ENCODE data around the gene PELI2. TPM values are rescaled to one million over a fixed set of nuclear protein-coding genes. Genes with fewer than 3 reads are reported as not detected.

The PELI2 gene
- total RNA-seq, 1 donor from 2014 or later, result 40.6 TPM

DNA sequence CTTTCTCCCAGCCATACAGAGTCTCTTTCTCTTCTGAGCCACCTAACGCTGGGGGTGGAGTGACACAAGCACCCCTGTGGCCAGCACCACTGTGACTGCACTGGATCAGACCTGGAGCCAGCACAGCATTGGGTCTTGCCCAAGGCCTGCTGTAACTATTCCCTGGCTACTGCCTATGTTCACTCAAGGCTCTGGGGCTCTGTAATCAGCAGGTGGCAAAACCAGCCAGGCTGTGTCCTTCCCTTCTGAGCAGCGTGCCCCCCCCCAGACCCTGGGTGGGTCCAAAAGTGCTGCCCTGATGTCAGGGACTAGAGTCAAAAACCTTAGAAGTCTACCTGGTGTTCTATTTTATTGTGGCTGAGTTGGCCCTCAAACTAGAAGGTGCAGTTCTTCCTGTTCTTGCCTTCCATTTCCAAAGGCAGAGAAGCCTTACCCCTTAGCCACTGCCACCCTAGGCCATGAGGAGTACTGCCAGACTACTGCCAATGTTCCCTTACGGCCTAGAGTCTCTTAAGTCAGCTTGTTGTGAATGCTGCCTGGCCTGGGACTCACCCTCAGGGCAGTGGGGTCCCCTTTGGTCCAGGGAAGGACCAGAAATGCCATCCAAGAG, 49.9 kb downstream of the PELI2 start:
- TF ChIP-seq, protein P1, sequence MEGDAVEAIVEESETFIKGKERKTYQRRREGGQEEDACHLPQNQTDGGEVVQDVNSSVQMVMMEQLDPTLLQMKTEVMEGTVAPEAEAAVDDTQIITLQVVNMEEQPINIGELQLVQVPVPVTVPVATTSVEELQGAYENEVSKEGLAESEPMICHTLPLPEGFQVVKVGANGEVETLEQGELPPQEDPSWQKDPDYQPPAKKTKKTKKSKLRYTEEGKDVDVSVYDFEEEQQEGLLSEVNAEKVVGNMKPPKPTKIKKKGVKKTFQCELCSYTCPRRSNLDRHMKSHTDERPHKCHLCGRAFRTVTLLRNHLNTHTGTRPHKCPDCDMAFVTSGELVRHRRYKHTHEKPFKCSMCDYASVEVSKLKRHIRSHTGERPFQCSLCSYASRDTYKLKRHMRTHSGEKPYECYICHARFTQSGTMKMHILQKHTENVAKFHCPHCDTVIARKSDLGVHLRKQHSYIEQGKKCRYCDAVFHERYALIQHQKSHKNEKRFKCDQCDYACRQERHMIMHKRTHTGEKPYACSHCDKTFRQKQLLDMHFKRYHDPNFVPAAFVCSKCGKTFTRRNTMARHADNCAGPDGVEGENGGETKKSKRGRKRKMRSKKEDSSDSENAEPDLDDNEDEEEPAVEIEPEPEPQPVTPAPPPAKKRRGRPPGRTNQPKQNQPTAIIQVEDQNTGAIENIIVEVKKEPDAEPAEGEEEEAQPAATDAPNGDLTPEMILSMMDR (IDR thresholded peaks at IDR 0.05; ENCODE audit: unreplicated experiment), result no peak
- no peak overlapping the region for H3K4me3 Mint-ChIP-seq (ENCODE audit: unreplicated experiment)
- DNase-seq (ENCODE audit: low spot score), result no peak
- peaks cover 2% of the 10 kb centered on the region for H3K27me3 Mint-ChIP-seq (ENCODE audit: unreplicated experiment)
- H3K27ac Mint-ChIP-seq (ENCODE audit: unreplicated experiment), result no peak overlapping the region
- H3K9me3 Mint-ChIP-seq (ENCODE audit: unreplicated experiment), result no peaks in the 10 kb centered on the region
- peaks cover 6% of the 10 kb centered on the region for H3K36me3 Mint-ChIP-seq (ENCODE audit: low read depth, unreplicated experiment)
- H3K4me1 Mint-ChIP-seq (ENCODE audit: unreplicated experiment), result peaks cover 20% of the 10 kb centered on the region

DNA sequence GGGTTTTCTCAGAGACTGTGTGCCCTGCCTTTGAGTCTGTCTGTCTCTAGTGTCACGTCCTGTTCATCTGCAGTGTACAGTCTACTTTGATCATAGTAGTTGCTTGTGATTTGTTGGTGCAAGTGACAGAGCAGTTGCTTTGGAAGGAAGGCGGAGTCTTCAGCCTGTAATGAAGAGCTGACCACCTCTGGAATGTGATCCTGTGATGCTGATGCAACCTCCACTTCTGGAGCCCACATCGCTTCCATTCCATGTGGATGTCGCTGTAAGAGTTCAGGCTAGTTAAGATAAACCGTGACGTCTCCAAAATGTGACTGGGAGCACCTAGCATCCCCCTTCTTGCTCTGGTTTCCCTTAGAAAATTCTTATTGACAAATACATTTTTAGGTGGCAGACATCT, 51.8 kb downstream of the PELI2 start:
- H3K9me3 Mint-ChIP-seq (ENCODE audit: unreplicated experiment), result no peaks in the 10 kb centered on the region
- peaks cover 6% of the 10 kb centered on the region for H3K36me3 Mint-ChIP-seq (ENCODE audit: low read depth, unreplicated experiment)
- TF ChIP-seq, protein P1 (IDR thresholded peaks at IDR 0.05; ENCODE audit: unreplicated experiment), result no peak
- H3K27ac Mint-ChIP-seq (ENCODE audit: unreplicated experiment), result no peak overlapping the region
- DNase-seq (ENCODE audit: low spot score), result no peak
- peaks cover 26% of the 10 kb centered on the region for H3K4me1 Mint-ChIP-seq (ENCODE audit: unreplicated experiment)
- H3K4me3 Mint-ChIP-seq (ENCODE audit: unreplicated experiment), result no peak overlapping the region
- peaks cover under 1% of the 10 kb centered on the region for H3K27me3 Mint-ChIP-seq (ENCODE audit: unreplicated experiment)

DNA sequence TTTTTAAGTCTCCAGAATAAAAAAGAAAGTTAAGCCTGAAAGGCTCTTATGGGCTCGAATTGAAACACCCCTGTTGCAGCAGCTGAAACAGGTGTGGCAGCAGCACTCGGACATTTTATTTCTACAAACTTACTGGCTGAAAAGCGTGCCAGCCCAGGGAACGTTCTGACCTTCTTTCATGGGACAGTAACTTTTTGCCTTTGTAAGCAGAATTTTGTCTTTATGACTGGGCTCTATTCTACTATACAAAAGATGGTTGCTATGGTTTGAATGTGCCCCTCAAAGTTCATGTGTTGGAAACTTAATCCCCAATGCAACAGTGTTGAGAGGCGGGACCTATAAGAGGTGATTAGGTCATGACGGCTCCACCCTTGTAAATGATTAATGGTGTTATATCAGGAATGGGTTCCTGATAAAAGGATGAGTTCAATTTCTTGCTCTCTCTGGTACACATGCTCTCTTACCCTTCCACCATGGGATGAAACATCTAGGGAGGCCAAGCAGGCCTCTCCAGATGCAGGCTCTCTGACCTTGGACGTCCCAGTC, 52.7 kb downstream of the PELI2 start:
- Mint-ChIP-seq H3K9me3 (ENCODE audit: unreplicated experiment) (no peaks in the 10 kb centered on the region), H3K4me3 (ENCODE audit: unreplicated experiment) (no peak overlapping the region), H3K36me3 (ENCODE audit: low read depth, unreplicated experiment) (peaks cover 6% of the 10 kb centered on the region), H3K4me1 (ENCODE audit: unreplicated experiment) (peaks cover 30% of the 10 kb centered on the region), H3K27ac (ENCODE audit: unreplicated experiment) (no peak overlapping the region), H3K27me3 (ENCODE audit: unreplicated experiment) (peaks cover 2% of the 10 kb centered on the region)
- TF ChIP-seq, protein P1 (IDR thresholded peaks at IDR 0.05; ENCODE audit: unreplicated experiment), result no peak
- DNase-seq (ENCODE audit: low spot score), result no peak

- TF ChIP-seq, protein P1 (IDR thresholded peaks at IDR 0.05; ENCODE audit: unreplicated experiment), result no peak
- no peaks in the 10 kb centered on the region for H3K9me3 Mint-ChIP-seq (ENCODE audit: unreplicated experiment)
- peaks cover 6% of the 10 kb centered on the region for H3K36me3 Mint-ChIP-seq (ENCODE audit: low read depth, unreplicated experiment)
- H3K4me1 Mint-ChIP-seq (ENCODE audit: unreplicated experiment), result peaks cover 30% of the 10 kb centered on the region
- no peak for DNase-seq (ENCODE audit: low spot score)
- peaks cover 2% of the 10 kb centered on the region for H3K27me3 Mint-ChIP-seq (ENCODE audit: unreplicated experiment)
- H3K4me3 Mint-ChIP-seq (ENCODE audit: unreplicated experiment), result no peak overlapping the region
- no peak overlapping the region for H3K27ac Mint-ChIP-seq (ENCODE audit: unreplicated experiment)
These were observed 53.9 kb downstream of the PELI2 start for GRCh38 chr14:56172074-56172473.

DNA sequence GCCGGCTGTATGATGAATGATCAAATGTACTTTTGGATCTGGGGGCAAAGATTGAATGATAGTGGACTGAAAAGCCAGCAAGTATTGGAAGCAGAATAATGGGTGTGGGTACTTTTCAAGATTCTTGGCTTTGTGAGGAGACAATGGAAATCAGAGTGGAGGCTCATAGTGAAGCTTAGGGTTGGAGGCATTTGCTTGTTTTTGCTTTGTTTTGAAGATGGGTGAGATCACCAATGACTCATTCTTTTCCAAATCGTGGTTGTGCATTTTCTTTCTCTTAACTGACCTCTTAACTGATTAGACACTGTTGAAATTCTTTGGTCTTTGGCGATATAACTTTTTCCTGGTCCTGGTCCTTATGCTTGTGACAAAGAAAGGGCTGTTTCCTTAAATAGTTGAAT, 54.4 kb downstream of the PELI2 start:
- Mint-ChIP-seq H3K9me3 (ENCODE audit: unreplicated experiment) (no peaks in the 10 kb centered on the region), H3K27me3 (ENCODE audit: unreplicated experiment) (peaks cover 2% of the 10 kb centered on the region), H3K4me1 (ENCODE audit: unreplicated experiment) (peaks cover 30% of the 10 kb centered on the region), H3K36me3 (ENCODE audit: low read depth, unreplicated experiment) (peaks cover 6% of the 10 kb centered on the region), H3K4me3 (ENCODE audit: unreplicated experiment) (peak overlapping the region; percentile 47), H3K27ac (ENCODE audit: unreplicated experiment) (peak overlapping the region; percentile 40)
- no peak for DNase-seq (ENCODE audit: low spot score)
- TF ChIP-seq, protein P1 (IDR thresholded peaks at IDR 0.05; ENCODE audit: unreplicated experiment), result no peak

All from endothelial cell (in vitro differentiated cells).